ENCODE results near the gene FBXW7. TPM values are rescaled to one million over a fixed set of nuclear protein-coding genes. Genes with fewer than 3 reads are reported as not detected.

The FBXW7 gene
- polyA plus RNA-seq, 5 donors = 22.3 to 41.8 (median 34.1) TPM

DNA sequence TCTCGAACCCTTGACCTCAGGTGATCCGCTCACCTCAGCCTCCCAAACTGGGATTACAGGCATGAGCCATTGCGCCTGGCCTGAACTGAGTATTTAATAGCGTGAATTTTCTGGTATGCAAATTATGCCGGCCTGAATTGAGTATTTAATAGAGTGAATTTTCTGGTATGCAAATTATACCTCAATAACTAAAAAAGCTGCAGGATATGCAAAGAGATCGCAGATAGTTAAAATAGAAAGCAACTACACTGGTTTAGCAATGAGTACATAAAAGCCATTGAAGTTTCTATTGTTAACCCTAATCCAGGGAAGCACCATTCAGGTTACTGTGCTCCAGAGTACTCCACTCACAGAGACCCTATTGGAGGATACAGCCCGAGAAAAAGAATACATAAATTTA, 22.8 kb downstream of the FBXW7 start:
- no peak for DNase-seq

GRCh38 chr4:152512483-152512882, 23.4 kb downstream of the FBXW7 start:
- no peak for DNase-seq

GRCh38 chr4:152510349-152511147, 25.3 kb downstream of the FBXW7 start:
- no peak for DNase-seq

DNA sequence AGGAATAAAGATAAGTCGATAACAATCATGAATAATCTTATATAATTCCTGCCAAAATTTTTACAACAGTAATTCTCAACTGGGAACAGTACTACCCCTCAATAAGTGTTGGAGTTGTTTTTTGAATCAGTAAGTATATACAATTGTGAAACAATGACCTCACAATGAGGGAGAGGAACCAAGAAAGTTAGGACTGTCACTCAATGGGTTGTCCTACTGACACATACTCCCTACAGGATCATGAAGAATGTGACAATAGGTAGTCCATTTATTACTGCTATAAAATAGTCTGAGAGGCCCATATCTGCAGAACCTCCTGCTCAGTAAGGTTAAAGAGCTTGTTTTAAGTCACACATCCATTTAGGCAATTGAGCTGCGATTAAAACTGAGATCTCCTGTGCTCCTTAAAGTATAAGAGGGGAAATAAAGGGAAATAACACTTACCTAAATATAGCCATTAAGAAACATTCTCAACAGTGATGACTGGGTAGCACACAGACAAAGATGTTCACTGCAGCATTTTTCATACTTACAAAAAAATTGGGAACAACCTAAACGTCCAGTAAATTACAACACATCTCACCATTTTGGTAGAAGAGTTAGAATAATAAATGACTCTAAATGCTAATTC, 26.2 kb downstream of the FBXW7 start:
- DNase-seq = no peak

DNA sequence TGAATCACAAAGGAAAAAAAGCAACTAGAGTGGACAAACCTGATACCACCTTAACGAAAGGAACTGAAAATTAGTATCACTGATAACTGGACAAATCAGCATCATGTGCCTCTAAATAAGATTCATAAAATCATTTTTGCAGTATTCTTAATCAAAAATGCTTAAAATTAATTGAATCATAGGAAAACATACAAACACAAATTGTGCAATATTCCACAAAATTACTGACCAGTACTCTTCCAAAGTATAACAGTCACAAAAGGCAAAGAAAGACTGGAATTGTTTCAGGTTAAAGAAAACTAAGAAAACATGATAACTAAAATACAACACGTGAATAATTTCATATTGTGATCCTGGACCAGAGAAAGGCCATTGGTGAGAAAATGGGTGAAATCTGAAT, 27.1 kb downstream of the FBXW7 start:
- DNase-seq = no peak

- DNase-seq = no peak
These were observed 27.5 kb downstream of the FBXW7 start for GRCh38 chr4:152508386-152508785.

DNA sequence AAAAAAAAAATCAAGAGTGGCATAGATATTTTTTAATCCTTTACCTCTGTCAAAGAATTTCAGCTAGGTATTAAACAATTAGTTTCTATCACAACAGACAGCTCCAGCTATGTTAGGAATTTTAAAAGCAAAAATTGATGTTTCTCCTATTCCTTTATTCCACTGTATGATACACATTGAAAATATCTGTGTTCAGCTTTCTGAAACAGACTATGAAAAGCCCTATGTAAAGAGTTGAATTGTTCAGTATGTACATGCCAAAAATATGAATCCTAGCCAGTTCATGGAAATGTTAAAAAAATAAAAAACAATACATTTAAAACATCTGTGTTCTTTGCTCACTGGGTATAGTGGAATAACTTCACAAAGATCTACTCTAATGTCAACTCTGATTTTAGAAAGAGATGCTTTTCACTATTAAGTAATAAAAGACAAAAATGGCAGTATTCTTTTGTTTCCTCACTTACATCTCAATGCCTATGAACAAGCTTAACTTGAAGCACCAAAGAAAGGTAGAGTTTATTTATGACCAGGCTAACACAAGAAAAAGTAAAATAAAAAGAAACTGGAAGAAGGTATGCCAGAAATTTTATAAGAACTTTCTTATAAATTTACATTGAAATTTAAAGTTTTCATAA, 32.1 kb downstream of the FBXW7 start:
- no peak for DNase-seq

GRCh38 chr4:152501846-152502536, 33.9 kb downstream of the FBXW7 start:
- no peak for DNase-seq

- peak; percentile 67 to 81 for DNase-seq
These were observed 35.0 kb downstream of the FBXW7 start for GRCh38 chr4:152500800-152501434.

- peak; percentile 37 to 40 for DNase-seq
These were observed 35.6 kb downstream of the FBXW7 start for GRCh38 chr4:152500275-152500674.

- DNase-seq = no peak
These were observed 36.5 kb downstream of the FBXW7 start for GRCh38 chr4:152499344-152499743.

DNA sequence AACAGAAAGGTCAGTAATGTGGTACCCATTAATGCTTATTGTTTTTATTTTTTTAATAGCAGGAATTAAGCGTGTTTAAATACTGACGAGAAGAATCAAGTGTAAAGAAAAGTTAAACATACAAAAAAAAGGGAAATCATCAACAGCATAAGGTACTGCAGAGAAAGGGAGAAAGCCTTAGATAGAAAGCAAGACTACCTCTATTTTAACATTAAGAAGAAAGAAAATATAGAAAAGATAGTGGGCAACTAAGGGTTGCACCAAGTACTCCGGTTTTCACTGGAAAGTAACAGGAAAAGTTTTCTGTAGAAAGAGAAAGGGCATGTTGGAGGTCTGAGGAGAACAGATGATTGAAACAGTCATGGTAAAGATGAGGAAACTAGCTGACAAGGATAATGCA, 41.9 kb downstream of the FBXW7 start:
- no peak for DNase-seq

DNA sequence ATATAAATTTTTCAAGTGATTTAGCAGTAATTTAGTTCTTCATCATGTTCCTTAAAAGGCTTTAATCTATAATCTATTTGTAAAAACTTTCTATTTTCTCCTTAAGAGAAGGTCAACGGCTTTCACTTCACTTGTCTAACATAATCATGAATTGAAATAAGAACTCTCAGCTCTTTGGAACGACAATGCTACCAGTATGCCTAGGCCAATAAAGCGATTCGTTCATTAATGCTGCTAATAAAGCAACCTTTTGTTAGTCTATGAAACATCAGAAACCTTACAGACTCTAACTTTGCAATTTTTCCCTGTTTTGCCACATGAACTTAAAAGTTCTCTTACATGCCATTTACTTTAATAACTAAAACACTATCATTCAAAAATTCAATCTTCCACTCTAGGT, 47.6 kb downstream of the FBXW7 start:
- no peak for DNase-seq

- DNase-seq = no peak
These were observed 49.2 kb downstream of the FBXW7 start for GRCh38 chr4:152486429-152487389.

- peak; percentile 10 to 19 for DNase-seq
These were observed 50.1 kb downstream of the FBXW7 start for GRCh38 chr4:152485726-152486276.

GRCh38 chr4:152482211-152482610, 53.7 kb downstream of the FBXW7 start:
- DNase-seq = no peak

DNA sequence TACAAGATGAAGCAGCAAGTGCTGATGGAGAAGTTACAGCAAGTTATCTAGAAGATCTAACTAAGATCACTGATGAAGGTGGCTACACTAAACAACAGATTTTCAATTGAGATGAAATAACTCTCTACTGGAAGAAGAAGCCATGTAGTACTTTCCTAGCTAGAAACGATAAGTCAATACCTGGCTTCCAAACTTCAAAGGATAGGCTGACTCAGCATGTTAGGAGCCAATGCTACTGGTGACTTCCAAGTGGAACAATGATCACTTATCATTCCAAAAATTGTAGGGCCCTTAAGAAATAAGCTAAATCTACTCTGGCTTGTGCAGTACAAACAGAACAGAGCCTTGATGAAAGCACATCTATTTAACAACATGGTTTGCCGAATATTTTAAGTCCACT, 55.0 kb downstream of the FBXW7 start:
- no peak for DNase-seq

DNA sequence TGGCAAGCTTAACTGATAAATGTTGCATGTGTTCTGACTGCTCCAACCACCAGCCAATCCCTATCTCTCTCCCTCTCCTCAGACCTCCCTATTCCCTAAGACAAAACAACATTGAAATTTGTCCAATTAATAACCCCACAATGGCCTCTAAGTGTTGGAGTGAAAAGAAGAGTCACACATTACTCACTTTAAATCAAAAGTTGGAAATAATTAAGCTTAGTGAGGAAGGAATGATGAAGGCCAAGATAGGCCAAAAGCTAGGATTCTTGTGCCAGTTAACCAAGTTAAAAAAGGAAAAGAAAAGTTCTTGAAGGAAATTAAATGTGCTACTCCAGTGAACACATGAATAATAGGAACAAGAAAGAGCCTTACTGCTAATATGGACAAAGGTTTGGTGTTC, 55.6 kb downstream of the FBXW7 start:
- no peak for DNase-seq

GRCh38 chr4:152479428-152480026, 56.4 kb downstream of the FBXW7 start:
- DNase-seq = no peak
